LoVo (cell line): ENCODE measurements around the gene COA8.
A peak's percentile ranks its signal among the peaks of the same experiment; 100 is the strongest.

Experiments used
- DNase-seq: peaks from one replicate; pipeline ENCODE4 v3.0.0-alpha.2; 2016; ENCODE audit warnings: low spot score

COA8 gene

DNA sequence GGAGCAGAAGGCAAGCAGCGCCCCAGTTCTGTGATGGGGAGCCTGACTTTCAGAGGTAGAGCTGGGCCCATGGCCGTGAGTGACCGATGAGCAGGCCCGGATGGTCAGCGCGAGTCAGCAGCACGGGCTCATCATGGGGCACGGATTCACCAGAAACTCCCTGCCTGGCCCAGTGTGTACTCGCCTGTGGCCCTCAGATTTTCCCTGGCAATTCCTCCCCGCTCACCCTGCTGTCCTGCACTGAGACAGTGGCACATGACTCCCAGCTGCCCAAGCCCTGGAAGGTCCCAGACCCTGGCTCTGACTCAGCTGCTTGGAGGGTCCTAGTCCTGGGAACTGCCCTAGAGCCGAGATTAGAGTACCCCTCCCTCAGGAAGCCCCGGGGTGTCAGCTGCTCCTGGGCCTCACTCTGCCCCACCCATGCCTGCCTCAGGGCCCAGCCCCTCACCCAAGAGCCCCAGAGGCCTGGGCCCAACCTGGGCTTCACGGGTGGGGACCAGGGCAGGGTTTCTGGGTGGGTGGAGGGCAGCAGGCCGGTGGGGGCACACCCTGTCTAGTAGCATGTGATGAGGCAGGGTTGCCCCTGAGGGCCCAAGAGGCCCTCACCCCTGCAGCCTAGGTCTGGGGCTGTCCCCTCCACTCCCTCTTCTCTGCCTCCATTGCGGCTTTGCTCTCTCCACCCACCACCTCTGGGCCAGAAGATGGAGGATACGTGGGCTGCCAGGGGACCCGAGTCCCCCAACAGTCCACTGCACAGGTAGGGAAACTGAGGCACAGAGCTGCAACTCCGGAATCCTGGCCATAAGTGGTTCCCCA, 25.4 kb upstream of the COA8 start:
- DNase-seq, result no peak

DNA sequence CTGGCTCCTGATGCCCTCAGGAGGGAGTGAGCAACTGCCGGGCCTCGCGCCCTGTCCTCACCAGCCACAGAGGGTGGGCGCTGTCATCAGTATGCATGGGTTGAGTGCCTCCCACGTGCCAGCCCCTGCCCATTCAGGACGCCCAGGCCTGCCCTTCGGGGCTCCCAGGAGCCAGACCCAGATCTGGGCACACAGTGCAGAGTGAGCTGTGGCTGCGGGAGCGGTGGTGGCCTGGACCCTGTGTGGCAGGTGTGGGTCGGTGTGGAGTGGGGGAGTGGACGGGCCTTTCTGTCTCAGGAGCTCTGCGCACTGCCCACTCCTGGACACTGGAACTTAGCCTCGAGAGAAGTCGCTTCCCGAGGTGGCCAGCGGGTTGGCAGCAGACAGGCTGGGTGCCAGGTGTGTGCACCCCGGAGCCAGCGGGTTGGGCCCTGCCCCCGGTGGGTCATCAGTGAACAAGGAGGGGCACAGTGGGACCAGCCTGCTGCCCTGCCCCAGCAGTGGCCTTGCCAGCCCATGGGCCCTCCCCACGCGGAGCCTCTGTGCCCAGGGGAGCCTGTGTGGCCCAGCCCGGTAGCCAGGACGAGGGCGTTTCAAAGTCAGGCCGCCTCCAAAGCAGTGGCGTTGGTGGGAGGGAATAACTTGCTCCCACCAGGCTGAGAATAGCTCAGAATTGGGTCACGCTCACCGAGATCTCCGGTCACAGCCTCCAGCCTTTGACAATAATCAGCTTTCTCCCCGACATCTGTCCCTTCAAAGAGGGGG, 24.3 kb upstream of the COA8 start:
- DNase-seq, result no peak

DNA sequence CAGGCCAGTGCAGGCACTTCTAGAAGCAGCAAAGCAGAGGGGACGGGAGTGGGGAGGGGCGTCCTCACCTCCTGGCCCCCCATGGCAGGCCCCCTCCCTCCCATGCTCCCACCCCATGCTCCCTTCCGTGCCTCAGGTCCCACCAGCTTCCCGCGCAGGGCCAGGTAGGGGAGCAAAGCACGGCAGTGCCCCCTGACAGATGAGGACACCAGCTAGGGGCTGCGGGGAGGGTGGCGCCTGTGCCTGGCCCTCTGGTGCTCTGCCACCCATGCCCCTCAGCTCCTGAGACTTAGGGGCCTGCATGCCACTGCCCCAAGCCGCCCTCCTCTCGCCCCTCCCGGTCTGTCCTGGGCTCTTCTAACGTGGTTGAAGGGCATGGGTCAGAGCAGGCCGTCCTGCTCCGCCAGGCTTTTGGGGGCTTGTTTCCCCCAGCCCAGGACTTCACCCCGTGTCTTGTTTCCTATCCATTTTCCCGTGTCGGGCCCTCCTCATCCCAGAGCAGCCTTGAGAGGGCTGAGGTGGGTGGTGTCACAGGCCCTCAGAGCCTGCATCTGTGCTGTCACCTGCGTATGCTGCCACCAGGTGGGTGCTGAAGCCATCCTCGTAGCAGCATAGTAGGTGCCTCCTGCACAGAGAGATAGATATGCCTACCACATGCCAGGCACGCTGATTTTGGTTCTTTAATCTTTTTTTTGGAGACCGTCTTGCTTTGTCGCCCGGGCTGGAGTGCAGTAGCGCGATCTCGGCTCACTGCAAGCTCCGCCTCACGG, 23.5 kb upstream of the COA8 start:
- DNase-seq, result no peak

DNA sequence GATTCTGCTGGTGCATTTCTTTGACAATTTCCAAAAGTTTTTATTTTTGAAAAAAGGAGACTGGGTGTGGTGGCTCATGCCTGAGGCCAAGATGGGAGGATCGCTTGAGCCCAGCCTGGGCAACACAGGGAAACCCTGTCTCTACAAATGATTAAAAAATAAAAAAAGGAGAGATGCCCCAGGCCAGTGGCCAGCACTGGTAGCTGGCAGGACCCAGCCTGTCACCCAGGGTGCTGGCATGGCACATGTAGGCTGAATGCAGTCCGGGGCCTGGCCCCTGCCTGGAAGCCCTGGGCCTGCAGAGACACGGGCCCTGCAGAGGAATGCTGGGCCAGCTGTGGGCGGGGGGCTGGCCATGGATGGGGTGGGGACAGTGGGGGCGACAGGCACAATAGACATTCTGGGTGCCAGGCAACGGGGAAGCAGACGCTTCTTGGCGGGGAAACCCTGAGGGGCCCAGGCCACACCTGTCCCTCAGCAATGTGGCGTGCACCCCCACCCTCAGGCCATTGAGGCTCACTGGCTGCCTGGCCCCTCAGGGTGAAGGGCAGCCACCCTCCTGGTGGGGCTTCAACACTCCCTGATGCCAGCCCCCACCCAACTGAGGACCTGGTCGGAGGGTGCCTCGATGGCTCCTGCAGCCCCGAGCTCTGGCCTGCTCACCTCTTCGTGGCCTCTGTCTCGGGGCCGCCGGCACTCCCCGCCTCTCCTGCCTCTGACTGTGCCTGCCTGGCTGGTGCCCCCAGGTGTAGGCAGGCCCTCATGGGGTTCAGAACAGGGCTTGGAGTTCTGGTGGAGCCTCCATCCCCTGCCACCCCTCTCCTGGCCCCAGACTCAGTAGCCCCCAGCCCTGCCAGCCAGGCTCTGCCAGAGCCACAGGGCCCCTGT, 21.7 kb upstream of the COA8 start:
- DNase-seq, result no peak

DNA sequence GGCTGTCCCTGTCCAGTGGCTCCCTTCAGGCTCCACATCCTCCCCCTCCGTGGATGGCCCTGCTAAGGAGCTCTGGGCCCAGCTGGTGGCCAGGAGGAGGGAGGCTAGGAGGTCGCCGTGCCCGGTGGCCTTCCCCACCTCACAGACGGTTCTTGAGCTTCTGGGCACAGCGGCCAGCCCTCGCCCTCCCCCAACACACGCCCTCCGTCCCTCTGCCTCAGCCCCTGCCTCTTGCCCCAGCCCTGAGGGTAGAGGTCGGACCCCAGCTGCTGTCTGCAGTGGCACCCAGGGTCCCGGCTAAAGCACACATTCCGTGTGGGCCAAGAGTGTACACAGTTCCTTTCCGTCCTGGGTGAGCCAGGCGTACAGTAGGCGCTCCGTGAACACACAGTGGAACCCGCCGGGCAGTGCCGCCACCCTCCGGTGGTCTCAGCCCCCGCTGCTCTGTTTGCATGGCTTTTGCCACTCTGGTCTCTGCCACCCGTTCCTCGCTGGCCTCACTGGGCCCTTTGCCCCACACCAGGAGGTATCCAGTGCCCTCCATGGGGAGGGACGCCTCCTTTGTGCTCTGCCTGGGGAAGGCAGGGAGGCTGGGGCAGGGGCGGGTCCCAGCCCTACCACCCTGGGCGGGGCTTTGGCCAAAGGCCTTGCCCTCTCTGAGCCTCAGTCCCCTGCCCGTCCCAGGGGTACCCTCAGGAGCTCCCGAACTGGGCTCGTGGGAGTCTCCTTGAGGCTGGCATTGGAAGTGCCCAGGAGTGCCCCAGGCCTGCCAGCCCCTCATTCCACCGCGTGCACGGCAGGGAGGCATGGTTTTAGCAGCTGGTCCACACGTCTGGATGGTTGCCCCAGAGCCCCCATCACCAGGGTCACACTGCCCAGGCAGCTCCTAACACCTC, 20.8 kb upstream of the COA8 start:
- DNase-seq, result no peak

DNA sequence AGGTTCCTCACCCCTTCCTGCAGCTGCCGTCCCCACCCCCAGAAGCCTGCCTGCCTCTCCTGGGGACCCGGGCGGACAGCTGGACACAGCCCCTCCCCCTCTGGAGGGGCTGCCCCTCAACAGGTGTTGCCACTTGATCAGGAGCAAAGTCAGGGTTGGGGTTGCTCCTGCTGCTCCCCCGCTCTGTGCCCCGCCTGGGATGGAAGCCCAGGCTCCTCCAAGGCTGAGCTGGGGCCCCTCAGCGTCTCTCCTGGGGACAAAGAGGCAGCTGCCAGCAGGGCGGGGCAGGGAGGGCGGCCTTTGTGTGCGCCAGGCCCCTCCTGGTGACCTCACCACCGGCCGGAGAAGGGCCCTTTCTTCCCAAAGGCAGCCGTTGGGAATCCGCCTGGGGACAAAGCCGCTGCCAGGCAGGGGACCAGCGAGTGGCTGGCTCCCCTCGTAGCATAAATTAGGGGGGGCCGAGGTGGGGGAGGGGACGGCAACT, 20.1 kb upstream of the COA8 start:
- no peak for DNase-seq

DNA sequence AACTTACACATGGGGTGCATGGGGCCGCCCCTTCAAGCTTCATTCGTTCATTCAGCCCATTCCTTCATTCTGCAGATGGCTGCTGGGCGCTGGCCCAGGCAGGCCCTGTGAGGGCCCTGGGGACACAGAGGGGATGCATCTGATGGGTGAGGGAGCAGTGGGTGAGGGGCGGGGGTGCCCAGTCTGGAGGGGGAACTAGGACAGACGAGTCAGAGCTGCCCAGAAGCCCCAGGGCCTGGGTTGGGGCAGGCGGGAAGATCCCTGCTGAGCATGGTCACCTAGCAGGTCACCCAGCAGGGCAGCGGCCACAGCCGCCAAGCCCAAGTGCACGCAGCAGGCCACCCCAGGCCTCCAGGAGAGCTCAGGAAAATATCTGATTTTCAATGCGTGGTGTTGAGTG, 19.6 kb upstream of the COA8 start:
- no peak for DNase-seq

DNA sequence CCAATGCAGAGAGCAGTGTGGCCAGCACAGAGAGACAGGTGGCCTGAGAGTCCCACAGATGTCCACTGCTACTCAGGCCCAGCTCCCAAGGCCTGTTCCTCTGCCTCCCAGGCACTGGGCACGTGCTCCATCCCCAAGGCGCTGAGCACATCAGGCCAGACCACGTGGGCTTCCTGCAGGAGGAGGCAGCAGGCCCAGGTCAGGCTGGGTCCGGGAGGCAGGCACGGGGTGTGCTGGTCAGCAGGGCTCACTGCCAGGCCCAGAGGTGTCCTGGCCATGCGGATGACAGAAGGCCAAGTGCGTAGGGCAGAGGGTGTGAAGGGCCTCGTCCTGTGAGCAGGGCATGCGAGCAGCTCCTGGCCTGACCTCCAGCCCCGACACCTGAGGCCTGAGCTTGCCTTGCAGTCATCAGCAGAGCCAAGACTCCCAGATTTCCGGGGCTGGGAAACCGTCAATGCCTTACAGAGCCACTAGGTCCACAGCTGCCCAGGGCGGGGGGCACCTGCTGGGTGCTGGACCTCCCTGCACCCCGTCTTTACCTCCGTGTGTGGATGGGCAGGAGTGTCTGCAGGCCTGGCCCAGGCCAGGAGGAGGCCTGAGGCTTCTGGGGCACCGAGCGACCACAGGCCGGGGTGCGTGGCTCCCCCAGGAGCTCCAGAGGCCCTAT, 18.9 kb upstream of the COA8 start:
- DNase-seq, result no peak

DNA sequence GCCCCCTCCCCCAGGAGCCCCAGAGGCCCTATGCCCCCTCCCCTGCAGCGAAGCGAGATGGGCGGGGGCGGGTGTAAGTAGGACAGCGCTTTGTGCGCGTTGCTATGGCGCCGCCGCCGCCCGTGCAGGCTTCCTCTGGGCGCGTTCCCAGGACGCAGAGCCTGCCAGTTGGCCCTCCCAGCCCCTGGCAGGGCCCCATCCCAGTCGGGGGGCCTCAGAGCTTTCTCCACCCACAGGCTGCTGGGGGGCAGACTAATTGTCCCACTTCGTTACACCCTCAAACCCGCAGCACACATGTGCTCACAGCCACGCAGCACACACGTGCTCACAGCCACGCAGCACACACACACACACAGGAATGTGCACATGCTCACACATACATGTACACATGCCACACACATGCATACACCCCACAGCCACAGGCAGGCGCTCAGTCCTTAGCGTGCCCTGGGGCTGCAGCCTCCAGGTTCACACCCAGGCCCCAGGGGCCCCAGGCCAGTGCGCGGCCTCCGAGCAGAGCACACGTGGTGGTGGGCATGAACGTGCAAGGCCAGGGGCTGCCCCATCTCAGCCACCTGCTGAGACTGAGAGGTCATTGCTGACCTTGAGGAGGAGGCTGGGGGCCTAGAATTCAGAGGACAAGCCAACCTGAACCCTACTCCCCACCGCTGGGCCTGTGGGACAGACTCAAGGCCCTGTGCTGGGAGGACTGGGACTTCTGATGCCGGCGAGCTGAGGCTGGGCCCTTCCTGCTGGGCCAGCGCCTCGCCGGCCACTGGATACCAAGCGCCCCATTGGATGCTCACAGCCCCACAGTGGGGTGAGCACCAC, 18.2 kb upstream of the COA8 start:
- DNase-seq, result no peak

DNA sequence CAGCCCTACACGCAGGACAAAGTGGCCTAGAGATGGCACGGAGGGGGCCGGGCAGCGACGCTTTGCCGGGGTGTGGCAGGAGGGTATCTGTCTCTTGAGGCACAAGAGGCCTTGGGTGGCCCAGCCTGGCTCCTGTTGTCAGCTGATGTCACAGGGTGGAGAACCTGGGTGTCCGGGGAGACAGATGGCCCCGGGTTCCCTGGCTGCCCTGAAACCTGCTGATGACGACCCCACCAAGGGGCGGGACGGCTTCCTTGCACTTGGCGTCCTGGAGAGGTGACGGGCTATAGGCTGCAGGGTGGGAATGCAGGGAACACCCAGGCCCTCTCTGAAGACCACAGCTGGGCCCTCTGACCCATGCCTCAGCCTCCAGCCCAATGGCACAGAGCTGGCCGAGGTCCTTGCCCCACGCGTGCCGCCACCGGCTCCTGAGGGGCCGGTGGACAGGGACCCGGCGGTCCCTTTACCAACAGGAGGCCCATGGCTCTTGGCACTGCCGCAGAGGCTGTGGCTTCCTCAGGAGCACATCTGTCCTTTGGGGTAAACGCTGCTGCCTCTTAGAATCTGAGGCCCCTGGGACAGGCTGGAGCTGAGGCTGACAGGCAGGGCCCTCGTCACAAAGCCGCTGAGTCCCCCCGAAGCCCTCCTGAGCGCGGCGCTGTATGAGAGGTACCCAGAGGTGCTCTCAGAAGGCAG, 17.4 kb upstream of the COA8 start:
- no peak for DNase-seq

DNA sequence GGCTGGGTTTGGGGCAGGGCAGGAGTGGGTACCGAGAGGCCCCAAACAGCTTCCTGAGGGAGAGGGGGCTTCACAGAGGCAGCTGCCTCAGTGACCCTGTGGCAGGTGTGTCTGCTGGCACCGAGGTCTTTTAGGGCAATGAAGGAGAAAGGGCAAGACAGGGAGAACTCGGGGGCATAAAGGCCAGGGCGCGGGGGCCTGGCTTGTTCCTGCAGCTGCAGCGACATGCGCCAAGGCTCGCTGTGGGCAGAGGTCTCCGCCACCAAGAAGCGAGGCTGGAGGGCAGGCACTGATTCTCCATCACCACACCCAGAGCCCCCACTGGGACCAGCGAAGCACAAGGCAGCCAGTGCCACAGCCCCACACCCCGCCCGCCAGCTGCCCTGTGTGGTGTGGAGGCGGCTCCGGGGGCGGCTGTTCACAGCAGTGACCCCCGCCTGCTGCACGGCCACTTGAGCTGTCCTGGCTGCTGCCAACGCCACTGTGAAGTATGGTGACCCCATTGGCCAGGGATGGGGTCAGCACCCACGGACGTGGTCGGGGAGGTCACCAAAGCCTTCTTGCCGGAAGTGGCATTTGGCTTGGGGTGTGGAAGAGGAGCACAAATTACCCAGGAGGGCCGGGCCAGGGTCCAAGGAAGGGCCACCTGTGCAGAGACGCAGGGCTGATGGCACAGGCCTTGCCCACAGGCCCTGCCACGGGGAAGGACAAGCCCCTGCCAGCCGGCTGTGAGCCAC, 16.7 kb upstream of the COA8 start:
- DNase-seq, result no peak

DNA sequence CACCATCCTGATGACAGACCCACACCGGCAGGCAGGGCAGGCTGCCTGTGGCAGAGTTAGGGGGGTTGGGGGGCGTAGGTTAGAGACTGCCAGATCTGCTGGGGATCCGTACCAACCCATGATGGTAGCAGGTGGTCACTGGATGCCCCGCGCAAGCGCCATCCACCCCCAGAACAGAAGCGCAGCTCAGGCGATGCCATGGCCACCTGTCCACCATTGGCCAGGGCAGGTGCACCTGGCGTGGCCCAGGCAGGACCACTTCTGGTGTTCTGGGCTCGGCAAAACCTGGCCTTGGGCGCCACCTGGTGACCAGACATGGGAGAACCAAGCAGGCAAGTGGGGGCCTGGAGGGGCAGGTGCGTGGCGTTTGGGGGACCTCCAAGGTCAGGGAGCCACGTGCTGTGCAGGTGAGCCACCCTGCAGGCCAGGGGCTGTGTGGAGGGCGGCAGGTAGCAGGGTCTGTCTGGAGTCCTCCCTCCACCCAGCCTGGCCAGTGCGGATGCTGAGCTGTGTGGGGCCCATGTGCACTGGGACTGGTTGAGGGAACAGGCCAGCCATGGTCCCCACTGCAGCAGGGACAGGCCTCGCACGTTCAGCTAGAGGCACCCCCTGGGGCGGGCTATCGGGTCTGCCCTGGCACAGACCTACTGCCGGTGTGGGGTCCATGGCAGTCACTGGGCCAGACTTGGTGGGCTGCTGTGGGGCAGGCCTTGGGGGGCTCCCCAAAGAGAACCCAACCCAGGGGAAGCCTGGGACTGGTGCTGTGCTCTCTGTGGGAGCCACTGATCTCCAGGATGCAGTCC, 15.9 kb upstream of the COA8 start:
- DNase-seq, result peak; percentile 49

DNA sequence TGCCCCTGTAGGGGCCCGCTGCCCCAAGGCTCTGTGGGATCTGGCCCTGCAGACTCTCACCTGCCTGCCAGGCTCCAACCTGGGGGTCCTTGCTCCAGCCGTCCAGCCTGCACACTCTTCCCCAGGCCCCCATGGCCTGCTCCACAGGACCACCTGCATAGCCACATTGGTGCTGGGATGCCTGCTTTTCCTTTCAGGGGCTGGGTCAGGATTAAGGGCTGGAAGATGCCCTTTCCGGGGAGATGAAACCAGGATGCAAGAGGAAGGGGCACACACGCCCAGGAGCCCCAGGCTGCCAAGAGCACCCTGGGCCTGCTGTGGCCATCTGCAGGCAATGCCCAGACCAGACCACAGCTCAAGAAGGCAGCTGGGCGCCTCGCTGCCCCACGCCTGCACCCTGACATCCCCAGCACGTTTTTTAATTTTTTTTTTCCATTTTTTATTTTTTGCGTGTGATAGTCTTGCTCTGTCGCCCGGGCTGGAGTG, 15.3 kb upstream of the COA8 start:
- DNase-seq, result no peak

DNA sequence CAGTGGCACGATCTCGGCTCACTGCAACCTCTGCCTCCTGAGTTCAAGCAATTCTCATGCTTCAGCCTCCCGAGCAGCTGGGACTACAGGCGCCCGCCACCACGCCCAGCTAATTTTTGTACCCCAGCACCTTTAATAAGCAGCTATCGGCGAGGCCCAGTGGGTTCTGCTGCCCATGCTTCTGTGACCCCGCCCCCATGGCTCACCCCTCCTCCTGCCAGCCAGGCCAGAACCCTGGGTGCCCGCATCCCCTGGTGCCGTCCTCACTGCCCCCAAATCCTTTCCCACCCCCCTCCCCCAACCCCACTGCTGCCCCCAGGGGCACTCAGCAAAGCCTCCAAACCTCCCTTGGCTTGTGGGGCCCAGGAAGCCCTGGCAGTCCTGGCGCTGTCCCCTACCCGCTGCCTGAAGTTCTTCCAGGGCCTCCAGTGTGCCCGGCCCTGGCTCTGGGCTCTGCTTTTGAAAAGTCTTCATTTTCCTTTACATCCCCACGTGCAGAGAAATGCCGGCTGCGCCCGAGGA, 14.8 kb upstream of the COA8 start:
- DNase-seq, result no peak

DNA sequence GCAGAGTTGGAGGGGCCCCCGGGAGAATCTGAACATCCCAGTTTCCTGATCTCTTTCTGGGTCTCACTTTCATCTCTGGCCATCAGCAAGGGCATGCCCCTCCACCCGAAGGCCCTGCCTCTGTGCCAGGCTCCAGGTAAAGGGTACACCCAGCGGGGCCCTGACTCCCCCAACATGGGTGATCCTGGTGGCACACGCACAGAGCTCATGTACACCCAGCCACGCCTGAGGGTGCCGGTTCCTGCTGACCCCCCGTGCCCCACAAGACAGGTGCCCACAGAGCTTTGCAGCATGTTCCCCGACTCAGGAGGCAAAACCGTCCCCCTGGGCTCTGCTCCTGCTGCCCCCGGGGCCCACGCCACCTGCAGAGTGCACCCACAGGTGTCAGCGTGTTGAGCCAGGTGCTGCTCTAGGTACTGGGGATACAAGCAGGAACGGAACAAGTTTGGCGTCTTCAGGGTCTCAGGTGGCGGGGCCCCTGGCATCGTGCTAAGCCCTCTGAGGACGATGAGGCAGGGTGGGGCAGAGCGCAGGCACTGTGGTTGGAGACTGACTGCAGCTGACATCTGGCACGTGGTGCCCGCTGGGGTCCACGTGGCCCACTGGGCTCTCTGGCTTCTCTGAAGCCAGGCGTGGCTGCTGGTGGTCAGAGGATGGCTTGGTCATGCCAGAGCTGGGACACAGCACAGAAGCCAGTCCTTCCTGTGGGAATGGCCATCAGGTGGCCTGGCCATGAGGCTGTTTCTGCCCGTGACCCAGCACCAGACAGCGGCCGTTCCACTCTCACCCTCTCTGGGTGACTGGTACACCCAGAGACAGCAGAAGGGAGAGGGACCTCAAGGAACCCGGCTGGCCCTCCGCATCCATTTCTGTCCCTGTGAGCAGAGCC, 14.1 kb upstream of the COA8 start:
- no peak for DNase-seq
